ENCODE measurements around the gene CA10. TPM values are rescaled to one million over a fixed set of nuclear protein-coding genes. Genes with fewer than 3 reads are reported as not detected.

The CA10 gene
- total and polyA plus RNA-seq, 2 donors (not counting 1 experiment from before 2014, with no cell fraction given), result not detected

- Histone ChIP-seq H3K36me3 (replicated peaks in 1 of 2; ENCODE audit: control extremely low read depth in 1 of 2, control insufficient read depth in 1 of 2, extremely low read depth in 1 of 2, insufficient read depth in 2 of 2, low read length in 1 of 2) (no peaks in the 10 kb centered on the region), H3K4me2 (replicated peaks; ENCODE audit: low read depth, low read length, poor library complexity, severe bottlenecking) (no peak overlapping the region), H3K9ac (ENCODE audit: low read length) (no peak overlapping the region), H3K4me3 (ENCODE audit: control extremely low read depth in 1 of 5, extremely low read depth in 1 of 5, insufficient read depth in 1 of 5, low read depth in 2 of 5, low read length in 4 of 5) (no peak overlapping the region), H3K79me2 (ENCODE audit: control insufficient read depth, insufficient read depth, low read length) (no peaks in the 10 kb centered on the region), H3K27me3 (replicated peaks in 1 of 4; ENCODE audit: control extremely low read depth in 1 of 4, control insufficient read depth in 3 of 4, insufficient read depth in 4 of 4, low read length in 3 of 4) (no peaks in the 10 kb centered on the region), H3K27ac (ENCODE audit: low read length in 2 of 2) (no peak overlapping the region), H4K20me1 (ENCODE audit: control insufficient read depth, insufficient read depth, low read length, poor library complexity, severe bottlenecking) (no peaks in the 10 kb centered on the region), H3K9me3 (ENCODE audit: control extremely low read depth in 1 of 3, control insufficient read depth in 2 of 3, insufficient read depth in 1 of 3, low read length in 2 of 3) (no peaks in the 10 kb centered on the region), H3K4me1 (ENCODE audit: control insufficient read depth in 2 of 2, insufficient read depth in 2 of 2, low read length in 2 of 2) (no peaks in the 10 kb centered on the region), H2AFZ (ENCODE audit: insufficient read depth, low read depth, low read length, poor library complexity, severe bottlenecking) (no peak overlapping the region)
- no peak for TF ChIP-seq EZH2 (IDR thresholded peaks at IDR 0.05; ENCODE audit: borderline replicate concordance, insufficient read depth, low read depth, low read length, poor library complexity, severe bottlenecking)
- TF ChIP-seq, protein P1, sequence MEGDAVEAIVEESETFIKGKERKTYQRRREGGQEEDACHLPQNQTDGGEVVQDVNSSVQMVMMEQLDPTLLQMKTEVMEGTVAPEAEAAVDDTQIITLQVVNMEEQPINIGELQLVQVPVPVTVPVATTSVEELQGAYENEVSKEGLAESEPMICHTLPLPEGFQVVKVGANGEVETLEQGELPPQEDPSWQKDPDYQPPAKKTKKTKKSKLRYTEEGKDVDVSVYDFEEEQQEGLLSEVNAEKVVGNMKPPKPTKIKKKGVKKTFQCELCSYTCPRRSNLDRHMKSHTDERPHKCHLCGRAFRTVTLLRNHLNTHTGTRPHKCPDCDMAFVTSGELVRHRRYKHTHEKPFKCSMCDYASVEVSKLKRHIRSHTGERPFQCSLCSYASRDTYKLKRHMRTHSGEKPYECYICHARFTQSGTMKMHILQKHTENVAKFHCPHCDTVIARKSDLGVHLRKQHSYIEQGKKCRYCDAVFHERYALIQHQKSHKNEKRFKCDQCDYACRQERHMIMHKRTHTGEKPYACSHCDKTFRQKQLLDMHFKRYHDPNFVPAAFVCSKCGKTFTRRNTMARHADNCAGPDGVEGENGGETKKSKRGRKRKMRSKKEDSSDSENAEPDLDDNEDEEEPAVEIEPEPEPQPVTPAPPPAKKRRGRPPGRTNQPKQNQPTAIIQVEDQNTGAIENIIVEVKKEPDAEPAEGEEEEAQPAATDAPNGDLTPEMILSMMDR (IDR thresholded peaks at IDR 0.05), result no peak
- no peaks in the 10 kb centered on the region for H3K9me3 Mint-ChIP-seq (ENCODE audit: insufficient read depth)
- POLR2A ChIA-PET, result no interaction called here
- H3K4me1 Mint-ChIP-seq, result no peaks in the 10 kb centered on the region
- no peaks in the 10 kb centered on the region for H3K27me3 Mint-ChIP-seq
- no CpG with 5 or more reads among the region's 1 CpG for WGBS (ENCODE audit: insufficient coverage)
- ATAC-seq (ENCODE audit: low read depth), result no peak
- intact Hi-C loops (cut with micrococcal nuclease), result no loop called here
- no peak for DNase-seq
- H3K27ac Mint-ChIP-seq, result no peak overlapping the region
- CTCF ChIA-PET, result no interaction called here
- H3K4me3 Mint-ChIP-seq, result no peak overlapping the region
Measured at GRCh38 chr17:51841669-51842068, 316.8 kb downstream of the CA10 start.

DNA sequence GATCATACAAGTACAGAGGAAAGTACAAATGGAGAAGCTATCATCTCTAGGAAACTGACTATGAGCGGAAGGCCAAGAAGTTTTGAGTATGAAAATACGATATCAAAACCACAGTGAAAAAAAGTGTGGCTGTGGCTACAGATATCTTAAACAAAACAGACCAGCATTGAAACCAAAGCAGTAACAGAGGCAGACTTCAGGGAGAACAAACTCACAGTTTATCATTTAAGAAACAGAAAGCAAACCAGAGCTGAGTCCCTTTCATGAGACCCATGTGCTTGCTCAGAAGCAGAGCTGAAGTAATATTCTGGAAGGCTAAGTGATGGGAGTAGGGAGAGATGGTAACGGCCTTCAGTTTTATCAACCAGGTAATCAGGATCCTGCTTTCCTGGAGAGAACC is 317.8 kb downstream of the CA10 start:
- no peak overlapping the region for H3K4me3 ChIP-seq (ENCODE audit: control extremely low read depth in 1 of 5, extremely low read depth in 1 of 5, insufficient read depth in 1 of 5, low read depth in 2 of 5, low read length in 4 of 5)
- Mint-ChIP-seq H3K4me3 (no peak overlapping the region), H3K27me3 (no peaks in the 10 kb centered on the region), H3K27ac (no peak overlapping the region), H3K4me1 (no peaks in the 10 kb centered on the region), H3K9me3 (ENCODE audit: insufficient read depth) (no peaks in the 10 kb centered on the region)
- no peak overlapping the region for H3K27ac ChIP-seq (ENCODE audit: low read length in 2 of 2)
- no peaks in the 10 kb centered on the region for H3K4me1 ChIP-seq (ENCODE audit: control insufficient read depth in 2 of 2, insufficient read depth in 2 of 2, low read length in 2 of 2)
- intact Hi-C loops (cut with micrococcal nuclease), result no loop called here
- ChIA-PET POLR2A (no interaction called here), CTCF (no interaction called here)
- no CpG with 5 or more reads among the region's 3 CpGs for WGBS (ENCODE audit: insufficient coverage)
- no peak overlapping the region for H3K9ac ChIP-seq (ENCODE audit: low read length)
- no peak overlapping the region for H2AFZ ChIP-seq (ENCODE audit: insufficient read depth, low read depth, low read length, poor library complexity, severe bottlenecking)
- H3K36me3 ChIP-seq (replicated peaks in 1 of 2; ENCODE audit: control extremely low read depth in 1 of 2, control insufficient read depth in 1 of 2, extremely low read depth in 1 of 2, insufficient read depth in 2 of 2, low read length in 1 of 2), result no peaks in the 10 kb centered on the region
- DNase-seq (no peak), ATAC-seq (ENCODE audit: low read depth) (no peak)
- H3K9me3 ChIP-seq (ENCODE audit: control extremely low read depth in 1 of 3, control insufficient read depth in 2 of 3, insufficient read depth in 1 of 3, low read length in 2 of 3), result no peaks in the 10 kb centered on the region
- TF ChIP-seq, protein P1 (IDR thresholded peaks at IDR 0.05), result no peak
- no peak for TF ChIP-seq EZH2 (IDR thresholded peaks at IDR 0.05; ENCODE audit: borderline replicate concordance, insufficient read depth, low read depth, low read length, poor library complexity, severe bottlenecking)
- no peaks in the 10 kb centered on the region for H3K79me2 ChIP-seq (ENCODE audit: control insufficient read depth, insufficient read depth, low read length)
- H4K20me1 ChIP-seq (ENCODE audit: control insufficient read depth, insufficient read depth, low read length, poor library complexity, severe bottlenecking), result no peaks in the 10 kb centered on the region
- no peaks in the 10 kb centered on the region for H3K27me3 ChIP-seq (replicated peaks in 1 of 4; ENCODE audit: control extremely low read depth in 1 of 4, control insufficient read depth in 3 of 4, insufficient read depth in 4 of 4, low read length in 3 of 4)
- H3K4me2 ChIP-seq (replicated peaks; ENCODE audit: low read depth, low read length, poor library complexity, severe bottlenecking), result no peak overlapping the region
